ENCODE measurements around the gene CNOT9. TPM values are rescaled to one million over a fixed set of nuclear protein-coding genes. Genes with fewer than 3 reads are reported as not detected.

CNOT9 gene
- total RNA-seq, 1 donor from 2014 or later: 46.4 TPM

DNA sequence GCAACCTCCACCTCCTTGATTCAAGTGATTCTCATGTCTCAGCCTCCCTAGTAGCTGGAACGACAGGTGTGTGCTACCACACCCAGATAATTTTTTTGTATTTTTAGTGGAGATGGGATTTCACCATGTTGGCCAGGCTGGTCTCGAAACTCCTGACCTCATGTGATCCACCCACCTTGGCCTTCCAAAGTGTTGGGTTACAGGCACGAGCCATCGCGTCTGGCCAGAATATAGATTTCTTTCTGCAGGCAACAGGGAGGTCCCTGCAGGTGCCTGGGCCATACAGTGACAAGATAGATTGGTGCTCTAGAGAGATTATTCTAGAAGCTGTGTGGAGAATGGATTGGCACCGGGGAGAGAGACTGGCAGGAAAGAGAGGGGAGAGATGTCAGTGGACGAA lies 52.4 kb downstream of the CNOT9 start:
- Histone ChIP-seq H3K4me3 (no peak overlapping the region), H3K4me1 (no peaks in the 10 kb centered on the region), H3K36me3 (no peaks in the 10 kb centered on the region), H3K9me3 (no peaks in the 10 kb centered on the region), H3K27me3 (no peaks in the 10 kb centered on the region), H3K27ac (no peak overlapping the region)
- TF ChIP-seq POLR2AphosphoS5 (IDR thresholded peaks at IDR 0.05; ENCODE audit: insufficient read depth in 1 of 2, low read depth in 1 of 2) (no peak), POLR2A (IDR thresholded peaks at IDR 0.05) (no peak)
- TF ChIP-seq, protein P1, sequence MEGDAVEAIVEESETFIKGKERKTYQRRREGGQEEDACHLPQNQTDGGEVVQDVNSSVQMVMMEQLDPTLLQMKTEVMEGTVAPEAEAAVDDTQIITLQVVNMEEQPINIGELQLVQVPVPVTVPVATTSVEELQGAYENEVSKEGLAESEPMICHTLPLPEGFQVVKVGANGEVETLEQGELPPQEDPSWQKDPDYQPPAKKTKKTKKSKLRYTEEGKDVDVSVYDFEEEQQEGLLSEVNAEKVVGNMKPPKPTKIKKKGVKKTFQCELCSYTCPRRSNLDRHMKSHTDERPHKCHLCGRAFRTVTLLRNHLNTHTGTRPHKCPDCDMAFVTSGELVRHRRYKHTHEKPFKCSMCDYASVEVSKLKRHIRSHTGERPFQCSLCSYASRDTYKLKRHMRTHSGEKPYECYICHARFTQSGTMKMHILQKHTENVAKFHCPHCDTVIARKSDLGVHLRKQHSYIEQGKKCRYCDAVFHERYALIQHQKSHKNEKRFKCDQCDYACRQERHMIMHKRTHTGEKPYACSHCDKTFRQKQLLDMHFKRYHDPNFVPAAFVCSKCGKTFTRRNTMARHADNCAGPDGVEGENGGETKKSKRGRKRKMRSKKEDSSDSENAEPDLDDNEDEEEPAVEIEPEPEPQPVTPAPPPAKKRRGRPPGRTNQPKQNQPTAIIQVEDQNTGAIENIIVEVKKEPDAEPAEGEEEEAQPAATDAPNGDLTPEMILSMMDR (IDR thresholded peaks at IDR 0.05): no peak
- intact Hi-C loops (cut with DNase I): no loop called here
- no peak for DNase-seq (ENCODE audit: extremely low spot score in 2 of 2)

- H3K4me3 ChIP-seq: no peak overlapping the region
- no peak for DNase-seq (ENCODE audit: extremely low spot score in 2 of 2)
- H3K27ac ChIP-seq: no peak overlapping the region
- H3K9me3 ChIP-seq: no peaks in the 10 kb centered on the region
- TF ChIP-seq POLR2AphosphoS5 (IDR thresholded peaks at IDR 0.05; ENCODE audit: insufficient read depth in 1 of 2, low read depth in 1 of 2) (no peak), POLR2A (IDR thresholded peaks at IDR 0.05) (no peak)
- TF ChIP-seq, protein P1 (IDR thresholded peaks at IDR 0.05): no peak
- intact Hi-C loops (cut with DNase I): no loop called here
- no peaks in the 10 kb centered on the region for H3K4me1 ChIP-seq
- H3K36me3 ChIP-seq: no peaks in the 10 kb centered on the region
- H3K27me3 ChIP-seq: no peaks in the 10 kb centered on the region
Measured at GRCh38 chr2:218622606-218623365, 54.1 kb downstream of the CNOT9 start.

GRCh38 chr2:218623366-218623705 lies 54.7 kb downstream of the CNOT9 start:
- H3K9me3 ChIP-seq: no peaks in the 10 kb centered on the region
- H3K4me1 ChIP-seq: no peaks in the 10 kb centered on the region
- intact Hi-C loops (cut with DNase I): no loop called here
- TF ChIP-seq, protein P1 (IDR thresholded peaks at IDR 0.05): no peak
- TF ChIP-seq POLR2AphosphoS5 (IDR thresholded peaks at IDR 0.05; ENCODE audit: insufficient read depth in 1 of 2, low read depth in 1 of 2) (no peak), POLR2A (IDR thresholded peaks at IDR 0.05) (no peak)
- no peaks in the 10 kb centered on the region for H3K36me3 ChIP-seq
- DNase-seq (ENCODE audit: extremely low spot score in 2 of 2): no peak
- H3K4me3 ChIP-seq: no peak overlapping the region
- H3K27me3 ChIP-seq: no peaks in the 10 kb centered on the region
- no peak overlapping the region for H3K27ac ChIP-seq

DNA sequence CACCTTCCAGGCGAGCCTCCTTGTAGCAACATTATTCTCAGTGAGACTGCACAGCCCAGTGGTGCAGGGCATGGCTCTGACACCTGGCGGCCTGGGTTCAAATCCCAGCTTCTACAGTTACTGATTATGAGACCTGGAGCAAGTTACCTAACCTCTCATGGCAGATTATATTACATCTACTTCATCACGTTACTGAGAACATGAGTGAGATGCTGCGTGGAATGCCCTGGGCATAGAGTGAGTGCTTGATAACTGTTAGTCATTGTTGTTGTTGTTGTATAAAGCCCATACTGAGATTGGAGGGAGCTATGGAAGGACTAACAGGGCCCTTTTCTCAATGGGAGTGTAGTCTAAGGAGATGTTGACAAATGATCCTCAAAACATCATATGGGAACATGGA lies 57.7 kb downstream of the CNOT9 start:
- no peak overlapping the region for H3K27ac ChIP-seq
- no peak overlapping the region for H3K4me3 ChIP-seq
- intact Hi-C loops (cut with DNase I): no loop called here

DNA sequence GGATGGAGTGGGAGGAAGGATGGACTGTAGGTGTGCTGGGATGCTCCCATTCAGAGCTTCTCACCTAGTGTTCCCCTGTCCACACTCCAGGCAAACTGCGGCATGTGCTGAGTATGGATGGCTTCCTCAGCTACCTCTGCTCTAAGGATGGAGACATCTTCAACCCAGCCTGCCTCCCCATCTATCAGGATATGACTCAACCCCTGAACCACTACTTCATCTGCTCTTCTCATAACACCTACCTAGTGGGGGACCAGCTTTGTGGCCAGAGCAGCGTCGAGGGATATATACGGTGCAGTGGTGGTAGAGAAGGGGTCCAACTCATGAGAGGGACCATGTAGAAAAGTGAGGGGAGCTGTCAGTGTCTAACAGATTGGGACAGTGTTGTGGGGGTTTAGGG lies 59.3 kb downstream of the CNOT9 start:
- DNase-seq (ENCODE audit: extremely low spot score in 2 of 2): no peak
- no peak for TF ChIP-seq POLR2AphosphoS5 (IDR thresholded peaks at IDR 0.05; ENCODE audit: insufficient read depth in 1 of 2, low read depth in 1 of 2)
- TF ChIP-seq, protein P1 (IDR thresholded peaks at IDR 0.05): no peak
- no peak for TF ChIP-seq POLR2A (IDR thresholded peaks at IDR 0.05)
- Histone ChIP-seq H3K4me1 (no peaks in the 10 kb centered on the region), H3K36me3 (no peaks in the 10 kb centered on the region), H3K4me3 (no peak overlapping the region), H3K9me3 (no peaks in the 10 kb centered on the region), H3K27ac (no peak overlapping the region), H3K27me3 (no peaks in the 10 kb centered on the region)
- intact Hi-C loops (cut with DNase I): no loop called here

More for the DNA sequence above, 57.7 kb downstream of the CNOT9 start:
- H3K36me3 ChIP-seq: no peaks in the 10 kb centered on the region
- H3K27me3 ChIP-seq: no peaks in the 10 kb centered on the region
- no peaks in the 10 kb centered on the region for H3K9me3 ChIP-seq
- no peaks in the 10 kb centered on the region for H3K4me1 ChIP-seq
- DNase-seq (ENCODE audit: extremely low spot score in 2 of 2): no peak
- TF ChIP-seq POLR2A (IDR thresholded peaks at IDR 0.05): no peak
- TF ChIP-seq, protein P1 (IDR thresholded peaks at IDR 0.05): no peak
- no peak for TF ChIP-seq POLR2AphosphoS5 (IDR thresholded peaks at IDR 0.05; ENCODE audit: insufficient read depth in 1 of 2, low read depth in 1 of 2)
